ENCODE measurements around the gene CDADC1.

Gene CDADC1

DNA sequence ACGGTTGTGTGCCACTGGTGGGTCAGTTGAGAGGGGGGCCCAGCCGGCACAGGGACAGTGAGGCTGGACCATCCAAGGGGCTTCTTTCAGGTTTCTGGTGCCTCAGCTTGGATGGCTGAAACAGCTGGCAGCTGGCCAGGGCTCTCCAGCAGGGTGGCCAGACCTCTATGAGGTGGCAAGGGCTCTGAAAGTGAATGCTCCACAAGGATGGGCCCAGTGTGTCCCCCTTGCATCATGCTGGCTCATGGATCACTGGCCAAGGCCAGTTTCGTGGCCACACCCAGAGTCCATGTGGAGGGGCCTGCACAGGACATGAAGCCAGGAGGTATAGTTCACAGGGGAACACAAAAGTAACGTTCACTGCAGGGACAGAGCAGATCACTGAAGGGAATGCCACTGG is 49.6 kb downstream of the CDADC1 start:
- no peak for DNase-seq

GRCh38 chr13:49298416-49298815 is 50.7 kb downstream of the CDADC1 start:
- DNase-seq = no peak

DNA sequence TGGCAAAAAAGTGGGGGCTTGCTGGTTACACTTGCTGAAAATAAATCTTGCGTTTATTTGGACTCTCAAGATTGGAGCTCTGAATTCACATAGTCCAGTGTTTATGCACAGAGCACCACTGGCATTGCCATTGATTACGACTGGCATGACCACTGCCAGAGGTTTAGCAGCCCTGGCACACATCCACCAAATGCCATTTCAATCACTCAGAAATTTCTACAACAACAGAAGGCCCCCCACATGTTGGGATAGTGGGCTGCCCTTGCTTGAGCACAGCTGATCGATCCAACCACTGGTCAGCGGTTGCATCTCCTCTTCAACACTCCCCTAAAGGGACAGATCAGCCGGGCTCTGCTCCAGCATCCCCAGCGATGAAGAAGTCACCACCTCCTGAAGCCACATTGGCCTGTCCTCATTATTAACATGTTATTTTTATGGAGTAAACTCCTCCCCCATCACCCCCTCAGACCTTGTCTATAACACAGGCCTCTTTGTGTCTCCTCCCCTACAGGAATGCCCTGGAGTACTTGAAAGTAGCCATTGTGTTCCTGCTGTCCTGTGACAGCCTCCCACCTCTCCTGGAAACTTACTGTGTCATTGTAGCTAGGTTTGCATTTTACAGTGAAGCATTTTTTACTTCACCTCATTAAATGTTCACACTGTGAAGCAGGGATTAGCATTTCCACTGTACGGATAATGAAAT is 51.3 kb downstream of the CDADC1 start:
- DNase-seq = no peak

GRCh38 chr13:49300276-49300675 is 52.6 kb downstream of the CDADC1 start:
- DNase-seq = no peak

GRCh38 chr13:49300739-49301589 is 53.2 kb downstream of the CDADC1 start:
- peak in 1 of 2 experiments; percentile 56 for DNase-seq

DNA sequence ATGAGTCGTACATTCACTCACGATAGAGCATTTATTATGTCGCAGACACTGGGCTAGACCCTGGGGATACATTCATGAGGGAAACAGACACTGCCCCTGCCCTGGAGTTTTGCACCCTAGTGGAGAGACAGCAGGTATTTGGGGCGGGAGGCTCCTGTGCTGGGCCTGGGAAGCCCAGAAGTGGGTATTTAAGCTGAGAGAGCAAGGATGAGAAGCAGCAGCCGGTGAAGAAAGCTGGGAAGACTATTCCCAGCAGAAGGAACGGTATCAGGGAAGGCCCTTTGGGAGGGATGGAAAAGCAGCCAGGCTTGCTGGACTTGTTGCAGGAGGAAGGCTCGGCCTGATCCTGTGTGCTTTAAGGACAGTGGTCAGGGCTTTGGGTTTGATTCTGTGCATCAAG is 54.5 kb downstream of the CDADC1 start:
- no peak for DNase-seq

DNA sequence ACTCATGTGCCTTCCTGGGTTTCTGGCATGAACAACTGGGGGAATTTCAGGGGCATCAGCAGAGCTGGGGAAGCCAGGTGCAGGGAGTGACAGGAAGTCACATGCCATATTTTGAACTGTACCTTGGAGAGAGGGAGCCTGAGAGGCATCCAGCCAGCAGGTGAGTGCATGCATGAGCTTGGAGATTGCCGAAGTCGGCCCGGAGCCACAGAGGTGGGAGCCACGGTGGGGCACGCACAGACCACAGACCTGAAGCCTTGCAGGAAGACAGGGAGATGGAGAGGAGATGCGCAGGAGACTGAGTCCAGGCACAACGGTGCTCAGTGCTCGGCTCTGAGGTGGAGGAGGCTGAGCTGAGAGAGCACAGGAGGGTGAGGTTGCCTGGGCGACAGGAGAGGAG is 55.1 kb downstream of the CDADC1 start:
- no peak for DNase-seq

DNA sequence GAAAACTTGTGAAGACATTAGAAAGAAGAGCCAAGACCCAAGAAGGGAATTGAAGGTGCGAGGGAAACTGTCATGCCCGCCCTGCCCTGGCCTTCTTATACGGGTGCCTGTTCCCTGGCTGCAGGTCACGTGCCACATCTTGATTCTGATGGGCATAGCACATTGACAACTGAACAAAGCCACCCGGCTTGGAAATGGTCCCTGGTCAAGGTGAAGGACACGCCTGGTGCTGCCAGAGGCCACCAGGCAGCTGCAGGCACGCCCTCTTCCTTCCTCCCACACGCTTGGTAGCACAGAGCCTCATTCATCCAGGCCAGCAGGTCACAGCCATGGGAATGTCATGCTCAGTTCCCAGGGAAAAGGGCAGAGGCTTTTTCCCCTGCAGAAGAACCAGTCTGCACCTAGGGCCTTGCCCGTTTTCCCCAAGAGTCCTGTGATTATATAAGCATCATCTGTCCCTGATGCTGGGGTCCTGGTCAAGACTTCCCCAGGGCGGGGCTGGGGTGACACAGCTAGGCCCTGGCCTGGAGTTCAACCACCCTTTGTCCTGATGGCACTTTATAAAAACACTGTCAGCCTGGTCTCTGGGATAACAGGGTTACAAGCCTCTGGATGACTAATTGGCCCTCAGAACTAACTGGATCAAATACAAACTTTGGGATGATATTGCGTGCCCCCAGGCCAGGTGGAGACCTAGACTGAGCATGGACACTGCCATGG is 56.0 kb downstream of the CDADC1 start:
- DNase-seq = no peak

DNA sequence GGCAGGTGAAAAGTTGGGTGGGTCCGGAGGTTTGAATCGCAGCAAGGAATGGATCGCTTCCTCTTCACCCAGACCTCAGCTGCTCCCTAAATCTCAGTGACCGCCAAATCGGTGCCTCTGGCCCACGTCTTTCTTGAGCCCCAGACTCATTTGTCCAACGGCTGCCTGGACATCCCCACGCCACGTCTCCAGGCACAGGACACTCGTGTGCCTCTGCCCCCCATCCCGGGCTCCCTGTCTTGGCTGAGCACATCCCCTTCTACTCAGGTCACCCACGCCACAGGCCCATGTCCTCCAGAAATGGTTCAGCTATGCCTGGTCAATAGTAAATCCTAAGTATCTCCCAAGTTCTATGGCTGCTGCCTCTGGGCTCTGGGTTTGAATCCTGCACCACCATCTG is 56.6 kb downstream of the CDADC1 start:
- DNase-seq = no peak

GRCh38 chr13:49304763-49305700 is 57.3 kb downstream of the CDADC1 start:
- DNase-seq = no peak

DNA sequence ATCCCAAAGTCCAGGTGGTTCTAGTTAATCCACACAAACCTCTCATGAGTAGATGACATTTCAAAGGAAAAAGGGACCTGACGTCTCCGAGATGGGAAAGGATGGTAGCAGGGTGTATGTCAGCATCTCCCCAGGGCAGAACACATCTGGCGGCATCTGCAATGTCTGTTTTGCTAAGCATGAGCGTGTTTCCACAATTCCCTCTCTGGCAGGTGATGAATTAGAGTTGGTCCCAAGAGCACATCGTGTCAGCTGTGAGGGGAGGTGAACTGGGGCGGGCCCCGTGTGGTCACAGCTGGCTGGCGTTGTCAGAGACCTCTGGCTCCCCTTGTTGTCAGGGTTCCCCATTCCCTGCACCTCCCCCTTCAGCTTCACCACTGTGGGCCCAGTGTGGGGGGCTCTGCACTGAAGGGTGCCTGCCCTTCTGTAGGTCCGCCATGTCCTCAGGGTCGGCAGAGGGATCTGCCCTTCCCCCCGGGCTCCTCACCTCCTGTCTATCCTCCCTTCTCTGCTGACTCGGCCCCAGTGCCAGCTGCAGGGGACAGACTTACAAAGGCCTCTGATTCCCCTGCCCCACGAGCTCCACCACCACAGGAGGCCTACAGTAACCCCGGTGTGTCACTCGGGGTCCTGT is 58.2 kb downstream of the CDADC1 start:
- no peak for DNase-seq

GRCh38 chr13:49307365-49307764 is 59.6 kb downstream of the CDADC1 start:
- DNase-seq = no peak

DNA sequence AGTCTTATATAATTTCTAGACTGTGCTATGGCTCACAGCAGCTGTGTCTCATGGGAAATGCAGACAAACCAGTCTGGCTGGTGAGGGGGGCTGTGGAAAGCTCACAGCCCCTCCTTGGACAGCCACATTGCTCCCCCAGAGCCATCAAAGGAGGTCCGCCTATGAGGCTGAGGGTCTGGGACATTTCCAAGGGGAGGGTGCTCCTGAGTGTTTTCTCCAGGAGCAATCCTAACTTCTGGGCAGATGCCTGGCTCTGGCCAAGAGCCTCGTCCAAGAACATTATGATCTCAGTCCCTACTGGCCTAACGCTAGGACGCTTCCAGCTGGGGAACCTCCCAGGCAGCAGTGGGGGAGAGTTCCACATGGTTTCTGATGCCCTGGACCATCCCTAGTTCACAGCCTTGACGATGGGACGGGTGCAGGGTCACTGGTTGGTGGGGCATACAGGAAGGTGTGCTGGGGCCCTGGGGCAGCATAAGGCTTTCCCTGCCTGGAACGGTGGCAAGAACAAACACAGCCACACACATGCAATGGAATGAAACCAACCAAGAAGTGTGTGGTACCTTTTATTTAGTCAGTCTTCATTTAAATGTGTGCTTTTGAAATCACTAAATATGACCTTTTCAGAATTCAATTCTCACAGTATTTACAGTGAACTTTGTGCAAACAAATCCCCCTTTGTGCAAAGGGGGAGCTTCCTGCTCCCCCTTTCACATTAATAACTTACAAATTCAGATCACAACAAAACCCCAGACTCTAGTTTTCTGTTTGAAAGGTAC is 60.6 kb downstream of the CDADC1 start:
- no peak for DNase-seq

GRCh38 chr13:49308921-49309408 is 61.2 kb downstream of the CDADC1 start:
- DNase-seq = no peak

DNA sequence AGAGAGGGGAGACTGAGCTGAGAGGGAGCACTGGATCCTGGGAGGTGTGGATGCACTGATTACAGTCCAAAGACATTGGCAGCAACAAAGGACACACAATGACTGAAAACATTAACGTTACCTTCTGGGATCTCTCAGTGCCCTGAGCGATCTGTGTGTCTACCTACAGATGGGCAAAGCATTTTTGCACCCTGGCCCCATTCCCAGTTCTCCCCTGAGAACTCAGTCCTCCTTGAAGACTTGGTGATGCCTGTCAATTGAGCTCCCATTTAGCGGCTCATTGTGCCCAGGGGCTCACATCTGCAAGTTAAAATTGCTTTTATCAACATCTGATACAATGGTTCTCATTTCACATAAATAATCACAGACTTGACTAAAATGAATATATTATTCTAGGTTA is 62.5 kb downstream of the CDADC1 start:
- no peak for DNase-seq

DNA sequence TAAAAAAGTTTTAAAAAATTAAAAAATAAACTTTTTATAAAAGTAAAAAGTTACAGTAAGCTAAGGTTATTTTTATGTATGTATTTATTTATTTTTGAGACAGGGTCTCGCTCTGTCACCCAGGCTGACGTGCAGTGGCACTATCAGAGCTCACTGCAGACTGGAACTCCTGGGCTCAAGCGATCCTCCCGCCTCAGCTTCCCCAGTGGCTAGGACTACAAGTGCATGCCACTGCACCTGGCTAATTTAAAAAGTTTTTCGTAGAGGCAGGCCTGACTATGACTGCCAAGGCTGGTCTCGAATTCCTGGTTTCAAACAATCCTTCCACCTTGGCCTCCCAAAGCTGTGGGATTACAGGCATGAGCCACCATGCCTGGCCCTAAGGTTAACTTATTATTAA is 64.1 kb downstream of the CDADC1 start:
- no peak for DNase-seq

- DNase-seq = no peak
These were observed 66.7 kb downstream of the CDADC1 start for GRCh38 chr13:49314344-49314882.

- no peak for DNase-seq
These were observed 67.4 kb downstream of the CDADC1 start for GRCh38 chr13:49315036-49315565.

- no peak for DNase-seq
These were observed 68.2 kb downstream of the CDADC1 start for GRCh38 chr13:49315756-49316482.

- DNase-seq = no peak
These were observed 71.8 kb downstream of the CDADC1 start for GRCh38 chr13:49319551-49319950.

Measured in NCI-H1930 (cell line).